Measurements from ENCODE around the gene TRAIP. TPM values are rescaled to one million over a fixed set of nuclear protein-coding genes. Genes with fewer than 3 reads are reported as not detected.

TRAIP gene
- total RNA-seq, 1 experiment from 2014 or later, result 20.6 TPM

- POLR2A ChIA-PET (ENCODE audit: unreplicated experiment), result no interaction called here
- H4K20me1 ChIP-seq (ENCODE audit: insufficient read depth), result no peaks in the 10 kb centered on the region
- H3K4me1 ChIP-seq (replicated peaks; ENCODE audit: insufficient read depth), result no peaks in the 10 kb centered on the region
- no peaks in the 10 kb centered on the region for H3K36me3 ChIP-seq (ENCODE audit: low read depth)
- intact Hi-C loops (cut with micrococcal nuclease; ENCODE audit: unreplicated experiment), result no loop called here
- H3K9me2 ChIP-seq (ENCODE audit: insufficient read depth), result no peaks in the 10 kb centered on the region
- H3F3A ChIP-seq (ENCODE audit: insufficient read depth, low read depth), result peaks cover 21% of the 10 kb centered on the region
- TF ChIP-seq, protein P1, sequence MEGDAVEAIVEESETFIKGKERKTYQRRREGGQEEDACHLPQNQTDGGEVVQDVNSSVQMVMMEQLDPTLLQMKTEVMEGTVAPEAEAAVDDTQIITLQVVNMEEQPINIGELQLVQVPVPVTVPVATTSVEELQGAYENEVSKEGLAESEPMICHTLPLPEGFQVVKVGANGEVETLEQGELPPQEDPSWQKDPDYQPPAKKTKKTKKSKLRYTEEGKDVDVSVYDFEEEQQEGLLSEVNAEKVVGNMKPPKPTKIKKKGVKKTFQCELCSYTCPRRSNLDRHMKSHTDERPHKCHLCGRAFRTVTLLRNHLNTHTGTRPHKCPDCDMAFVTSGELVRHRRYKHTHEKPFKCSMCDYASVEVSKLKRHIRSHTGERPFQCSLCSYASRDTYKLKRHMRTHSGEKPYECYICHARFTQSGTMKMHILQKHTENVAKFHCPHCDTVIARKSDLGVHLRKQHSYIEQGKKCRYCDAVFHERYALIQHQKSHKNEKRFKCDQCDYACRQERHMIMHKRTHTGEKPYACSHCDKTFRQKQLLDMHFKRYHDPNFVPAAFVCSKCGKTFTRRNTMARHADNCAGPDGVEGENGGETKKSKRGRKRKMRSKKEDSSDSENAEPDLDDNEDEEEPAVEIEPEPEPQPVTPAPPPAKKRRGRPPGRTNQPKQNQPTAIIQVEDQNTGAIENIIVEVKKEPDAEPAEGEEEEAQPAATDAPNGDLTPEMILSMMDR (conservative IDR thresholded peaks at IDR 0.05), result no peak
- TF ChIP-seq EZH2 (IDR thresholded peaks at IDR 0.05; ENCODE audit: low read depth), result no peak
- BruUV-seq (replicated peaks), result no TSS peak
- no peaks in the 10 kb centered on the region for H3K79me2 ChIP-seq (ENCODE audit: low read depth)
- H2AFZ ChIP-seq, result no peak overlapping the region
- no peaks in the 10 kb centered on the region for H3K27me3 ChIP-seq (ENCODE audit: insufficient read depth, low read depth)
- H3K4me2 ChIP-seq, result no peak overlapping the region
- H3K27ac ChIP-seq, result no peak overlapping the region
- DNase-seq, result no peak
- CTCF ChIA-PET, result no interaction called here
- H3K9me3 ChIP-seq (ENCODE audit: insufficient read depth, low read depth), result no peaks in the 10 kb centered on the region
- H3K4me3 ChIP-seq, result no peak overlapping the region
These were observed 30.5 kb upstream of the TRAIP start for GRCh38 chr3:49886922-49887265.

GRCh38 chr3:49883998-49884397 is 27.6 kb upstream of the TRAIP start:
- CTCF ChIA-PET, result no interaction called here
- no peak for TF ChIP-seq EZH2 (IDR thresholded peaks at IDR 0.05; ENCODE audit: low read depth)
- TF ChIP-seq, protein P1 (conservative IDR thresholded peaks at IDR 0.05), result no peak
- H3K4me2 ChIP-seq, result no peak overlapping the region
- H4K20me1 ChIP-seq (ENCODE audit: insufficient read depth), result no peaks in the 10 kb centered on the region
- H3K9me2 ChIP-seq (ENCODE audit: insufficient read depth), result no peaks in the 10 kb centered on the region
- no peaks in the 10 kb centered on the region for H3K27me3 ChIP-seq (ENCODE audit: insufficient read depth, low read depth)
- BruUV-seq (replicated peaks), result no TSS peak
- no peaks in the 10 kb centered on the region for H3K36me3 ChIP-seq (ENCODE audit: low read depth)
- H2AFZ ChIP-seq, result no peak overlapping the region
- peaks cover 21% of the 10 kb centered on the region; the same call in 1 of the 2 replicates for H3F3A ChIP-seq (ENCODE audit: insufficient read depth, low read depth)
- no peaks in the 10 kb centered on the region for H3K9me3 ChIP-seq (ENCODE audit: insufficient read depth, low read depth)
- H3K79me2 ChIP-seq (ENCODE audit: low read depth), result no peaks in the 10 kb centered on the region
- POLR2A ChIA-PET (ENCODE audit: unreplicated experiment), result interaction anchor here (1.5 kb wide), 1 partner anchor 16 kb away, joined by 15 read pairs; no protein-coding TSS in a partner anchor
- no peaks in the 10 kb centered on the region for H3K4me1 ChIP-seq (replicated peaks; ENCODE audit: insufficient read depth)
- intact Hi-C loops (cut with micrococcal nuclease; ENCODE audit: unreplicated experiment), result no loop called here
- H3K4me3 ChIP-seq, result no peak overlapping the region
- H3K27ac ChIP-seq, result no peak overlapping the region
- no peak for DNase-seq

GRCh38 chr3:49882166-49882565 is 25.8 kb upstream of the TRAIP start:
- Histone ChIP-seq H3K27ac (no peak overlapping the region), H4K20me1 (ENCODE audit: insufficient read depth) (no peaks in the 10 kb centered on the region), H2AFZ (no peak overlapping the region), H3K4me1 (replicated peaks; ENCODE audit: insufficient read depth) (no peaks in the 10 kb centered on the region), H3F3A (ENCODE audit: insufficient read depth, low read depth) (0 out of 2 replicates have a peak, but pooled peaks cover 8% of the 10 kb centered on the region), H3K9me2 (ENCODE audit: insufficient read depth) (no peaks in the 10 kb centered on the region), H3K9me3 (ENCODE audit: insufficient read depth, low read depth) (no peaks in the 10 kb centered on the region), H3K4me2 (no peak overlapping the region), H3K79me2 (ENCODE audit: low read depth) (no peaks in the 10 kb centered on the region), H3K36me3 (ENCODE audit: low read depth) (no peaks in the 10 kb centered on the region), H3K4me3 (no peak overlapping the region), H3K27me3 (ENCODE audit: insufficient read depth, low read depth) (no peaks in the 10 kb centered on the region)
- intact Hi-C loops (cut with micrococcal nuclease; ENCODE audit: unreplicated experiment), result no loop called here
- BruUV-seq (replicated peaks), result no TSS peak
- TF ChIP-seq, protein P1 (conservative IDR thresholded peaks at IDR 0.05), result no peak
- no peak for TF ChIP-seq EZH2 (IDR thresholded peaks at IDR 0.05; ENCODE audit: low read depth)
- no peak for DNase-seq
- ChIA-PET POLR2A (ENCODE audit: unreplicated experiment) (interaction anchor here (0.6 to 0.7 kb wide), 3 partner anchors 49 to 381 kb away, joined by 3 to 11 read pairs (median 8); no protein-coding TSS in a partner anchor), CTCF (interaction anchor here (1.0 kb wide), 1 partner anchor 24 kb away, joined by 5 read pairs; no protein-coding TSS in a partner anchor)
